Measurements from ENCODE around the gene SOBP. TPM values are rescaled to one million over a fixed set of nuclear protein-coding genes. Genes with fewer than 3 reads are reported as not detected.

SOBP gene
- polyA plus RNA-seq, 1 donor (not counting 4 experiments of a cell fraction or from before 2014, with no cell fraction given), result not detected

GRCh38 chr6:107632381-107633136 lies 142.6 kb downstream of the SOBP start:
- Histone ChIP-seq H3K9me3 (ENCODE audit: control insufficient read depth, low read depth, low read length) (no peaks in the 10 kb centered on the region), H4K20me1 (ENCODE audit: control insufficient read depth, extremely low read depth, insufficient read depth, low read length) (no peaks in the 10 kb centered on the region), H3K27me3 (ENCODE audit: control insufficient read depth, extremely low read depth, insufficient read depth, low read length) (peaks cover 40% of the 10 kb centered on the region), H3K9me1 (ENCODE audit: control insufficient read depth, extremely low read depth, insufficient read depth, low read length) (no peaks in the 10 kb centered on the region), H3K4me1 (ENCODE audit: control insufficient read depth, extremely low read depth, insufficient read depth, low read length) (no peaks in the 10 kb centered on the region), H3K79me2 (ENCODE audit: control insufficient read depth, insufficient read depth, low read length) (no peaks in the 10 kb centered on the region), H3K27ac (ENCODE audit: control insufficient read depth, insufficient read depth, low read length) (no peak overlapping the region), H3K9ac (ENCODE audit: control insufficient read depth, extremely low read depth, insufficient read depth, low read length) (no peak overlapping the region), H3K4me2 (ENCODE audit: control insufficient read depth, extremely low read depth, insufficient read depth, low read depth, low read length) (no peak overlapping the region), H2AFZ (ENCODE audit: control insufficient read depth, low read length) (no peak overlapping the region), H3K4me3 (ENCODE audit: control insufficient read depth in 2 of 3, extremely low read depth in 1 of 3, insufficient read depth in 2 of 3, low read depth in 1 of 3, low read length in 3 of 3) (no peak overlapping the region), H3K36me3 (ENCODE audit: control insufficient read depth in 2 of 2, extremely low read depth in 1 of 2, insufficient read depth in 2 of 2, low read length in 2 of 2) (no peaks in the 10 kb centered on the region)
- no peak for TF ChIP-seq EZH2 (IDR thresholded peaks at IDR 0.05; ENCODE audit: low read length)
- no peak for TF ChIP-seq CTCF (optimal IDR thresholded peaks at IDR 0.05 in 1 of 3, IDR thresholded peaks at IDR 0.05 in 1 of 3, conservative IDR thresholded peaks at IDR 0.05 in 1 of 3; ENCODE audit: extremely low read depth in 1 of 3, insufficient read depth in 2 of 3, low read length in 3 of 3)
- DNase-seq (ENCODE audit: low read depth, low spot score) (no peak), FAIRE-seq (no peak)
- dilution Hi-C loops (cut with MboI; ENCODE audit: extremely low pct_ligation_motif_present, low sequenced_read_pairs), result no loop called here

- Histone ChIP-seq H3K9me3 (ENCODE audit: control insufficient read depth, low read depth, low read length) (no peaks in the 10 kb centered on the region), H3K9ac (ENCODE audit: control insufficient read depth, extremely low read depth, insufficient read depth, low read length) (no peak overlapping the region), H3K4me2 (ENCODE audit: control insufficient read depth, extremely low read depth, insufficient read depth, low read depth, low read length) (no peak overlapping the region), H3K4me1 (ENCODE audit: control insufficient read depth, extremely low read depth, insufficient read depth, low read length) (no peaks in the 10 kb centered on the region), H3K9me1 (ENCODE audit: control insufficient read depth, extremely low read depth, insufficient read depth, low read length) (no peaks in the 10 kb centered on the region), H3K79me2 (ENCODE audit: control insufficient read depth, insufficient read depth, low read length) (no peaks in the 10 kb centered on the region), H3K27me3 (ENCODE audit: control insufficient read depth, extremely low read depth, insufficient read depth, low read length) (peaks cover 40% of the 10 kb centered on the region), H4K20me1 (ENCODE audit: control insufficient read depth, extremely low read depth, insufficient read depth, low read length) (no peaks in the 10 kb centered on the region), H3K4me3 (ENCODE audit: control insufficient read depth in 2 of 3, extremely low read depth in 1 of 3, insufficient read depth in 2 of 3, low read depth in 1 of 3, low read length in 3 of 3) (no peak overlapping the region), H3K36me3 (ENCODE audit: control insufficient read depth in 2 of 2, extremely low read depth in 1 of 2, insufficient read depth in 2 of 2, low read length in 2 of 2) (no peaks in the 10 kb centered on the region), H2AFZ (ENCODE audit: control insufficient read depth, low read length) (no peak overlapping the region), H3K27ac (ENCODE audit: control insufficient read depth, insufficient read depth, low read length) (no peak overlapping the region)
- TF ChIP-seq CTCF (optimal IDR thresholded peaks at IDR 0.05 in 1 of 3, IDR thresholded peaks at IDR 0.05 in 1 of 3, conservative IDR thresholded peaks at IDR 0.05 in 1 of 3; ENCODE audit: extremely low read depth in 1 of 3, insufficient read depth in 2 of 3, low read length in 3 of 3) (no peak), EZH2 (IDR thresholded peaks at IDR 0.05; ENCODE audit: low read length) (peak; percentile 13)
- DNase-seq (ENCODE audit: low read depth, low spot score), result no peak
- dilution Hi-C loops (cut with MboI; ENCODE audit: extremely low pct_ligation_motif_present, low sequenced_read_pairs), result no loop called here
- no peak for FAIRE-seq
Observed at GRCh38 chr6:107633680-107634323, 143.9 kb downstream of the SOBP start.
